ENCODE measurements around the gene NR2F2.

GRCh38 chr15:96337365-96338023, 7.0 kb downstream of the NR2F2 start:
- TF ChIP-seq CTCF (optimal IDR thresholded peaks at IDR 0.05 in 1 of 3, IDR thresholded peaks at IDR 0.05 in 1 of 3, conservative IDR thresholded peaks at IDR 0.05 in 1 of 3; ENCODE audit: extremely low read depth in 1 of 3, insufficient read depth in 2 of 3, low read length in 3 of 3) (no peak), EZH2 (IDR thresholded peaks at IDR 0.05; ENCODE audit: low read length) (no peak)

Data from keratinocyte (primary cell).